Activated CD4-positive, alpha-beta T cell treated with anti-CD3 and anti-CD28 coated beads, Interleukin-2, amount 50 U/mL, for 4 hours (primary cell): ENCODE results near the gene TIA1.
A peak's percentile ranks its signal among the peaks of the same experiment; 100 is the strongest.
"Not testable (repeated sequence)": the region's sequence is repeated elsewhere in the genome, so short reads cannot be mapped to it uniquely, and the experiment has no call there.

Source experiments
- DNase-seq, 2 experiments: peaks; one replicate each; pipeline ENCODE4 v3.0.0-alpha.2; 2020

Gene TIA1, protein sequence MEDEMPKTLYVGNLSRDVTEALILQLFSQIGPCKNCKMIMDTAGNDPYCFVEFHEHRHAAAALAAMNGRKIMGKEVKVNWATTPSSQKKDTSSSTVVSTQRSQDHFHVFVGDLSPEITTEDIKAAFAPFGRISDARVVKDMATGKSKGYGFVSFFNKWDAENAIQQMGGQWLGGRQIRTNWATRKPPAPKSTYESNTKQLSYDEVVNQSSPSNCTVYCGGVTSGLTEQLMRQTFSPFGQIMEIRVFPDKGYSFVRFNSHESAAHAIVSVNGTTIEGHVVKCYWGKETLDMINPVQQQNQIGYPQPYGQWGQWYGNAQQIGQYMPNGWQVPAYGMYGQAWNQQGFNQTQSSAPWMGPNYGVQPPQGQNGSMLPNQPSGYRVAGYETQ

DNA sequence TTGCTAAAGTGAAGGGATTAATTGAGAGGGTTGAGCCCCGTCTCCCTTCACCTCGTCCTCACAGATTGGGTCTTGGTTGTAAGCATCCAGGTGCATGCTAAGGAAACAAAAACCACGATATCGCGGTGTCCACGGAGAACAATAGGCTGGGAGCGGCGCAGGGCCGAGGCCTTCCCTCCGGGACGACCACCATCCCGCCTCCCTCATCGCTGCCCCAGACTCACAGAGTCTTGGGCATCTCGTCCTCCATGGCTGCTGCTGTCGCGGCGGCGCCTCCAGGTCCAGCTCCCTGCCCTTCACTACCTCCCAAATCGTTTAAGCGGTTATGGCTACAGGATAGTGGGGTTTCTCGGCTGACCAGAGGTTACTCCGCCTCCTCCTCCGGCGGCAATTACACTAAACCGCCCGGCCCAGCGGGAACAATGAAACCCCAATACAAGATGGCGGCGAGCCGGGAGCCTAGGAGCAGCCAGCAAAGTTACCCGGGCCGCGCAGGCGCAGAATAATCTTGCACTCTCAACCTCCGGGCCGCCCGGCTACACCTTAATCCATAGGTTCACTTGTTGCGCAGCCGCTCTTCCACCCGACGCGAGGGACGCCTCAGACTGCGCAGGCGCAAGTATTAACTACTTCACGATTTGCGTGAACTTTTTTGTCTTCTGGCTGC lies at the start of gene TIA1:
Gene TIA1, minus strand, starts transcription at position 448 of the 667 bp plus-strand sequence. Its CDS starts 198 bp downstream, at position 250.
- peak; percentile 97 to 98 for DNase-seq

DNA sequence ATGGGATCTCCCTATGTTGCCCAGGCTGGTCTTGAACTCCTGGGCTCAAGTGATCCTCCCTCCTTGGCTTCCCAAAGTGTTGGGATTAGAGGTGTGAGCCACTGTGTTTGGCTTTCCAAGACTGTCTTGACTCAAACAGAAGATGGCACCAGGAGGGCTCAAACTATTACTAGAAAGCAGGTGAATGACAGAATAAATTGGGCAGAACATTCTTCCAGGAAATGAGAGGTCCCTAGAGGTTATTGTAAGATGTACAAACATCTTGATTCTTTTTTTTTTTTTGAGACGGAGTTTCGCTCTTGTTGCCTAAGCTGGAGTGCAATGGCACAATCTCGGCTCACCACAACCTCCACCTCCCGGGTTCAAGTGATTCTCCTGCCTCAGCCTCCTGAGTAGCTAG lies 49.4 kb upstream of the TIA1 start:
- not testable (repeated sequence) for DNase-seq

DNA sequence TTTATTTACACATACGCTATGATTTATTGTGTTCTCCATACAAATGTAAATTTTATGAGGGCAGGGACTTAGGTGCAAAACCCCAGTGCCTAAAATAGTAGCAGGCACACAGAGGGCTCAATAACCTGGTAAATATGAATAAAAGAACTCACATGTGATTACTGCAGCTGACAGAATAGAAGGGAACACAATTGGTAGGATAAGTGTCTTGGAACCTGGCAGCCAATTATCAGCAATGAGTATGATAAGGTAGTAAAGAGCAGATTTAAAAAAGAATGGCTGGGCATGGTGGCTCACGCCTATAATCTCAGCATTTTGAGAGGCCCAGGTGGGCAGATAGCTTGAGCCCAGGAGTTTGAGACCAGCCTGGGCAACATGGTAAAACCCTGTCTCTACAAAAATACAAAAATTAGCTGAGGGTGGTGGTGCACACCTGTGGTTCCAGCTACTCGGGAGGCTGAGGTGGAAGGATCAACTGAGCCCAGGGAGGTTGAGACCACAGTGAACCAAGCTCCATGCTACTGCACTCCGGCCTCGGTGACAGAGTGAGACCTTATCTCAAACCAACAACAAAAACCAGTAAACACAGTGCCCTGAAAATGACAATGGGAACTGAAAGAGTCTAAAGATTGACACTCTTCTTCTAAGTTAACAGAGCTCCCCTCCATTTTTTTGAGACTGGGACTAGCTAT lies 35.2 kb upstream of the TIA1 start:
- no peak for DNase-seq

DNA sequence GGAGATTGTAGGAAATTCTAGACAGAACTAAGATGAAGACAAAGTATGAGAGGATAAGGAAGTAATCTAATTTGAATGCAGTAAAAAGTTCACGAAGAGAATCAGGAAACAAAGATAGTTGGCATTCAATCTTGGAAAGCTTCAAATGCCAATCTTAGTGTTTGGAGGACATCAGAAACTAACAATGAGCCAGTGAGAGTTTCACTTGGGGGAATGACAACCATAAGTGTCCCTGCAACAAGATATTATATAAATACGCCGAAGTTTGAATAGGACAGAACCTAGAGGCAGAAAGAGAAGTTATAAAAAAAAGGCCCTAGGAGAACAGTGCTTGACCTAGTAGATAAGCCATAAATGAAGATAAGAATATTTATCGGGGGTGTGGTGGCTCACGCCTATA lies 34.0 kb upstream of the TIA1 start:
- DNase-seq = no peak

DNA sequence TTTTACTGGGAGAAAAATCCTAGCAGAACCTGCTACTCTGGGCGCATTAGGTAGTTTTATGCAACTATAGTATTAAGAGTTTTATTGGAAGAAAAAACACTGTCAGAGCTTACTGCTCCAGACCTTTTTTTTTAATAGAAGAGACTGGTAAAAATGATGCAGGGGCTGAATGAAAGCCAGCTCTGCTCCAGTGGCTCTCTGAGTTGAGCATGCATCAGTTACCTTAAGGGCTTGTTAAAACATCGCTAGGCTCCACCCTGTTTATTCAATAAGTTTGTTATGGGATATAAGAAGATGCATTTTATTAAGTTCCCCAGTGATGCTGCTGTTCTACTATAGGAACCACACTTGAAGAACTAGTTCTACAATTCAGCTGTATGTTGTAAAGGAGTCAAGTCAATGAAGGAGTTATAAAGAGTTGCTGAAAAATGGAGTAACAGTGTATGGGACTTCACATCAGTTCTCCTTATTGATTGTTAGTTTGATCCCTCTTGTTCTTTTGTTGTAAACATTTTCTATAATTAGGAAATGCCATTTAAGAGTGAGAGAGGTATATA lies 31.9 kb upstream of the TIA1 start:
- no peak for DNase-seq

DNA sequence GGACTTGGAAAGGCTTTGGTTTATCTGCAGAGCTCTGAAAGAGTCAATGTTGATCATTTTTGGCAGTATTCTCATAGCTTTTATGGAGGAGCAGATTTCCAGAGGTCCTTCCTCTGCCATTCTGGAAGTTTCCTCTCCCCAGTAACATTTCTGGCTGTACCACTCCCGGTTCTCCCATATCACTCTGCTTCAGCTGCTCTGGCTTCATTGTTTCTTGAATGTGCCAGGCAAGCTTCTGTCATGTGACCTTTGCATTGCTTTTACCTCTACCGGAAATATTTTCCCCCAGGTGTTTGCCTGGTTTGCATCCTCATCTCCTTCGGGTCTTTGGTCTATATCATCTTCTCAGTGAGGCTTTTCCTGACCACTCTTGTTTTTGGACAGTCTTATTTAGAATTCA lies 21.9 kb upstream of the TIA1 start:
- DNase-seq = no peak

DNA sequence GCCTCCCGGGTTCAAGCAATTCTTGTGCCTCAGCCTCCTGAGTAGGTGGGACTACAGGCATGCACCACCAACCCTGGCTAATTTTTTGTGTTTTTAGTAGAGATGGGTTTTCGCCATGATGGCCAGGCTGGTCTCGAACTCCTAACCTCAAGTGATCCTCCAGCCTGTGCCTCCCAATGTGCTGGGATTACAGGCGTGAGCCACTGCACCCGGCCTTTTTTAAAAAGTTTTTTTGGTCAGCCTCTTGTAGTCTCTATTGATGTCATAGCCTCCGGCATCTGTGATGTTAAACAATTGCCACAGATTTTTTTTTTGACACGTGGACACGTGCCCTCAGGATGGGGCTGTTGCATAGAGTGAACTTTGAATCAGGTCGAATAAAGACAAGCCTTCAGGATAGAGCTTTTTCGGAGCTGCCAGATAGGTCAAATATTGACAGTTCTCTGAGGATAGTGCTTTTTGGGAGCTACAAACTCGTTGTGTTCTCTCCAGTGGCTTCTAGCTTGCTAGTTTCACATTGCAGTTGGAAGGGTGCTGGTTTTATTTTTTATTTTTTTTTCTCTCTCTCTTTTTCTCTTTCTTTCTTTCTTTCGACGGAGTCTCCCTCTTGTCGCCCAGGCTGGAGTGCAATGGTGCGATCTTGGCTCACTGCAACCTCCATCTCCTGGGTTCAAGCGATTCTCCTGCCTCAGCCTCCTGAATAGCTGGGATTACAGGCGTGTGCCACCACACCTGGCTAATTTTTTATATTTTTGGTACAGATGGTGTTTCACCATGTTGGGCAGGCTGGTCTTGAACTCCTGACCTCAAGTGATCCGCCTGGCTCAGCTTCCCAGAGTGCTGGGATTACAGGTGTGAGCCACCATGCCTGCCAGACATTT lies 21.2 kb upstream of the TIA1 start:
- DNase-seq = not testable (repeated sequence)

DNA sequence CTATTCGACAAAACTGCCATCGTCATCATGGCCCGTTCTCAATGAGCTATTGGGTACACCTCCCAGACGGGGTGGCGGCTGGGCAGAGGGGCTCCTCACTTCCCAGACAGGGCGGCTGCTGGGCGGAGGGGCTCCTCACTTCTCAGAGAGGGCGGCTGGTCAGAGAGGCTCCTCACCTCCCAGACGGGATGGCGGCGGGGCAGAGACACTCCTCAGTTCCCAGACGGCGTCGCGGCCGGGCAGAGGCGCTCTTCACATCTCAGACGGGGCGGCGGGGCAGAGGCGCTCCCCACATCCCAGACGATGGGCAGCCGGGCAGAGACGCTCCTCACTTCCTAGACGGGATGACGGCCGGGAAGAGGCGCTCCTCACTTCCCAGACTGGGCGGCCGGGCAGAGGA lies 18.5 kb upstream of the TIA1 start:
- not testable (repeated sequence) for DNase-seq

DNA sequence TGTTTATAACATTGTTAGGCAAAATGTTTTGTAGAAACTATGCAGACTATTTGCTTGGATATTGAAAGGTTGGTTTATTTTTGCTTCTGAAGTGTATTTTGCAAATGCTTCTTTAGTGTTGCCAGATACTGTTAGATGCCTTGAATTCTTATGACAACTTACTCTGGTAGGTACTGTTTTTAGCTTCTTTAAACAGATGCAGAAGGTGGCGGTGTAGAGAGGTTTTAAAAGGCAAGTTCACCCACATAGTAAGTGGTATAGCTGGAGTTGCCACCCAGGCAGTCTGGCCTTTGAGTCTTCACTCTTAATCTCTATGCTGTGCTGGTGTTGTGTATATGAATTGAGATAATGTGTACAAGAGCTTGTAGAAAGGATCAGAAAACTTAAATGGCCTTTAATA lies 13.1 kb upstream of the TIA1 start:
- DNase-seq = no peak

DNA sequence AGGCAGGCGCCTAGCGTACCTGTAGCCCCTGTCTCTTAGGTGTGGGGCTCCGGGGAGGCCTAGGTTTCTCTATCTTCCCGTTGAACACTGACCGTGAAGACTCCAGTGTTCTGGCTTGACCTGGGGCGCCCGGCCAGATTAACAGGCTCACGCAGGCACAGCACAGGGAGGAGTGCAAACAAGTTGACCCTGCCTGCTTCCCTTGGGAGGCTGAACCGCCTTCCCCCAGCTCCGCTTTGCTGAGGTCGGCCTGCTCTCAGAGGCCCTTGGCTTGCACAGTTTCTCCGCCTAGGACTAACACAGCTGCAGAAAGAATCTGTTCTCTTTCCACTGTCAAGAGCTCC lies 10.1 kb upstream of the TIA1 start:
- DNase-seq = no peak

DNA sequence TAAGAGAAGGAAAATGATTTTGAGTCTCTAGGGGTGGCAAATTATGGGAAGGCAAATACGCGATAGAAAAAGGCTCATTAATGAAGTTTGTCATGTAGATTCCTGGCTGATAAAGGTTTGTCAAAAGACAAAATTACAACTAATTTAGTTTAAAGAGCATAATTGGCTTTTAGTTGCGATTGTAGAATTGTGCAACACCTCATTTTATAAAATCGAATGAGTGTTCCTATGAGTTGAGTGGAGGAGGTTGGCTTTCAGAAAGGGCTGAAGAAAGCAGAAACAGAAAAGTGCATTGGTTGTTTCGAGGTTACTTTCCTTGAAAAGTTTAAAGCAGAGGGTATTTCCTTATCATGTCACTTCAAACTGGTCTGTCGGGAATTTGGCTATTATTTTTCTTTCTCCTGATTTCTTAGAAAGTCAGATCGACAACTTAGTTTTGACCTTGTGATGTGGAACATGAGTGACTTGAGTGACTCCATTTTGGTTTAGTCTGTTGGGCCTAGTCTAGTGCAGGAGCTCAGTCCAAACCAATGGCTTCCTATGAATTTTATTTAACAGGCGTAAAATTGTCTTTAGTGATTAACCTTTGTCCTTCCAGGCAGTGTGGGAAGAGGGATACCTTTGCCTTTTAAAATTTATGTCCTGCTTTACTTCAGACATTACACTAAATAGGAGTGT lies 7.3 kb upstream of the TIA1 start:
- no peak for DNase-seq

DNA sequence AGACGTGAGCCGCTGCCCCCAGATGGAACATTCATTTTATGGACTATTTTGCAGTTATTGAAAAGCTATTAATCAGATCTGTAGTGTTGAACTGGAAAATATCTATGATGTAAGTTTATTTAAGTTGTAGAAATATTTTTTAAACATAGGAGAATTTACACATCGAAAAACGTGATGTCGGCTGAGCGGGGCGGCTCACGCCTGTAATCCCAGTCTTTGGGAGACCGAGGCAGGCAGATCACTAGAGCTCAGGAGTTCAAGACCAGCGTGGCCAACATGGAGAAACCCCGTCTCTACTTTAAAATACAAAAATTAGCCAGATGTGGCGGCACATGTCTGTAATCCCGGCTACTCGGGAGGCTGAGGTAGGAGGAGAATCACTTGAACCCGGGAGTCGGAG lies 2.0 kb upstream of the TIA1 start:
- DNase-seq = no peak

DNA sequence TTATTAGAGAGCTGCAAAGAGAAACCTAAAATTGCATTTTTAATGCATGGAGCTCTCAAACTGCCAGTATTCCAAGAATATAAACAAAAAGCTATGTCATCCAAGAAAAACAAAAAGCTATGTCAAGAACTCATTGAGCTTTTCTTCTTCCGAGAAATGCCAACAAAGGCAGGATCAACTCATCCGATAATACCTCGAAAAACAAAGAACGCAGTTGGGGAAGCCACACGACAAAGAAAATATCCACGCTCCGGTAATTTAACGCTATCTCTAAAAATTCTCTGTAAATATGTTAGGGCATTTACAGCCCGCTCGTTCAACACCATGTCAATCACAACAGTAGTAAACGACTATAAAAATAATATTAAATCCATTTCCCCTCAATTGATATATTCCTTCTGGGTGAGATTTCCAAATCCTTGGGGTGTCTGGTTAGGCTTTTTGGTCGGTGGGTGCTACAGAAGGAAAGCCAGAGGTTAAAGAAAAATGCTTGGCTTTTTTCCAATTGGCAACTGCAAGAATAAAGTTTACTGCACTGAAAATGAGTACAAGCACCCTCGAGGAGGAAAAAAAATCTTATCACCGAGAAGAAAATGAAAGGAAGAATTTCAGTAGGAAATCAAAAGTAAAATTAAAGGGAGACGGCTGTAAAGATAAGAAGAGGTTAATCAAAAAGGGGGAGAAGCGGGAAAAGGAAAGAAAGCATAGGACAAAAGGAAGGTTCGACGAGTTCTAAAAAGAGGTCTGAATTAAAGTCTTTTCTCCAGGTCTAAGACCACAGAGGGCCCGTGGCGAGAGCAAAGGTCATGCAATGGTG lies 856 bp downstream of the TIA1 start:
- DNase-seq = no peak

DNA sequence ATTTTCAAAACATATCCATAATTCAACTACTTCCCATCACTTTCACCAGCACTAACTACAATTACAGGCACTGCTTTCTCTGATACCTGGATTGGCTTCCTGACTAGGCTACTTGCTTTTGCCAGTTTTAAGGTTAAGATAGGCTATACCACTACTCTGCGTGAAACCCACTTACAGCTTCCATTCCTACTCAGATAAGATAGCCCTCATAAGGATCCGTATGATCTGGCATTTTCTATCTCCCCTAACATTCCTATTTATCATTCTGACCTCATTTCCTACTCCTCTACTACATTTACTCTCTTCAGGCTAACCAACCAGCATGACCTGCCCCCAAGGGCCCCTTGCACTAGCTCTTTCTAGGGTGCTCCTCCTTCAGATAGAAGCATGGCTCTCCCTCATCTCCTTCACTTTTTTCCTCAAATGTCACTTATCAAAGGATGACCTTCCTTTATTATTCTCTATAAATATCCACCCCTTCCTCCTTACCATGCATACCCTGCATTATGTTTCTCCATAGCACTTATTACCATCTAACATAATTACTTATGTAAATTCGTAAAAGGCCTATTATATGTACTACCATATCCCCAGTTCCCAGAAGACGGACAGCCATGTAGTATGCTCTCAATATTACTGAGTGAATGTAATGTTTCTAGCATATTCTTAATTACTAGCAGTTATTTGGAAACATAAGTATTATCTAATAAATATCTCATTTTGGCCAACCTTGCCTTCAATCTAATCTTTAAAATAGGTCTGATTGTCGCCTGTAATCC lies 4.4 kb downstream of the TIA1 start:
- no peak for DNase-seq

DNA sequence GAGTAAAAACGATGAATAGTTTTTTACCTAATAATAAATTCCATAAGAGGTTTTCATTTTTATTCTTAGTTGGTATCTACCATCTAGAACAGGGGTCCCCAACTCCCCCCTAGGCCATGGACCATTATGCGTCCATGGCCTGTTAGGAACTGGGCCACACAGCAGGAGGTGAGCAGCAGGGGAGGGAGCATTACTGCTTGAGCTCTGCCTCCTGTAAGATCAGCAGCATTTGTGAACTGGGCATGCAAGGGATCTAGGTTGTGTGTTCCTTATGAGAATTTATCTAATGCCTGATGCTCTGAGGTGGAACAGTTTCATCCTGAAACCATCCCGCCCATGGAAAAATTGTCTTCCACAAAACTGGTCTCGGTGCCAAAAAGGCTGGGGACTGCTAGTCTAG lies 5.9 kb downstream of the TIA1 start:
- DNase-seq = no peak

DNA sequence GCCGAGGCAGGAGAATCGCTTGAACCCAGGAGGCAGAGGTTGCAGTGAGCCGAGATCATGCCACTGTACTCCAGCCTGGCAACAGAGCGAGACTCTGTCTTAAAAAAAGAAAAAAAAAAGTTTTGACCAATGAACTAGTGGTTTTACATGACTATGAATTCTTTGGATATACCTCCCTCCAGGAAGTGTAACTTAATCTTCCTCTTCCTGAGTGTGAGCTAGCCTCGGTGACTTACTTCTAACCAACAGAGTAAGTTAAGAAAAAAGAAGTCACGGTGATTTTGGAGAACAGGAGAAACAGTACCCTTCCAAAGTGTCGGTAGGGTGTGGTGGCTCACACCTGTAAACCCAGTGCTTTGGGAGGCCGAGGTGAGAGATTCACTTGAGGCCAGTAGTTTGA lies 7.1 kb downstream of the TIA1 start:
- DNase-seq = no peak

DNA sequence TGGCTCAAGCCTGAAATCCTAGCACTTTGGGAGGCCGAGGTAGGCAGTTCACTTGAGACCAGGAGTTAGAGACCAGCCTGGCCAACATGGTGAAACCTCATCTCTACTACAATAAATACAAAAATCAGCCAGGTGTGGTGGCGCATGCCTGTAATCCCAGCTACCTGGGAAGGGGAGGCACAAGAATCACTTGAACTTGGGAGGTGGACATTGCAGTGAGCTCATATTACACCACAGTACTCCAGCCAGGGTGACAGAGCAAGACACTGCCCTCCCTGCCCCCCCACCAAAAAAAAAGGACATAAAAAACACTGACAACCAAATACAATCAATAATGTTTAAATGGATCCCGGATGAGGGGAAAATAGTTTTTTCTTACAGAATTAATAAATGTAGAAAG lies 7.8 kb downstream of the TIA1 start:
- DNase-seq = no peak

DNA sequence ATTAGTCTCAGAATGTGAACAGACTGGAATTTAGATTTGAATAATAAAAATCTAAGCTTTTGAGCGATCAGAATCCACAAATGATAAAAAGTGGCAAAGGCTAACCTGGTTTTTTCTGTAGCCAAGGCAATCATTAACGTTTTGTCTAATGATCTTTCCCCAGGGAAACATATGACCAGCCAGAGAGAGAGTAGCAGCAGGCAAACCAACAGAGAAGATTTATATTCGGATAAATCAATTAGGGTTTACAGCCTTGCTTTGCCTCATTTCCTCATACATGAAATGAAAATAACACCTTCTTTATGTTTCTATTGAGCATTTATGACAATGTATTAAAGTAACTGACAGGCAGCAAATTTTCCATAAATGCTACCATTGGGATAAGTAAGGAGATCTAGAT lies 14.5 kb downstream of the TIA1 start:
- no peak for DNase-seq

DNA sequence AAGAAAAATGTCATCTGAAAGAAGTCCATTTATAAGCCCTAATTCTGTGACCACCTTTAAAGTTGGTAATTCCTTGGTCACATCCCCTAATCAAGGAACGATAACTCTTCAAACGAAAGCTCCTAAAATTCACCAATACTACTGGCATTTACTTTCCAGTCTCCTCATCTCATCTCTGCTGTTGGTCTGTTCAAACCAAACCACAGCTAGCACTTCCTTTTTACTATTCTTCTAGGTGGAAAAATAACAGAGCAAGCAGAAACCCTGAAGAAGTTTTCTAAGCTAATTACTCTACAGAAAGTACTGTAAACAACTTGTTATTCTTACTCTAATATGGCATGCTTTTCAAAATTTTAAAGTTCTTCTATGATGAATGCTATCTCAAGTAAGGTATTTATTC lies 21.6 kb downstream of the TIA1 start:
- no peak for DNase-seq

DNA sequence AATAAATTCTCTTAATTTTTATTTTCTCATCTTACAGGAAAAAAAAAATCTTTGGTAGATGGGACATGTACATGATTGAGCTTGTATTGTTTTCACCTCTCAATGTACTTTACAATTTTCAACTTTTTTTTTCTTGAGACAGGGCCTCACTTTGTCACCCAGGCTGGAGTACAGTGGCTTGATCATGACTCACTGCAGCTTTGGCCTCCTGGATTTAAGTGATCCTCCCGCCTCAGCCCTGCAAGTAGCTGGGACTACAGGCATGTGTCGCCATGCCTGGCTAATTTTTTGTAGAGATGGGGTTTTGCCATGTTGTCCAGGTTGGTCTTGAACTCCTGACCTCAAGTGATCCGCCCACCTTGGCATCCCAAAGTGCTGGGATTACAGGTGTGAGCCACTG lies 25.1 kb downstream of the TIA1 start:
- DNase-seq = not testable (repeated sequence)
